Sigmoid colon (tissue), 7 donors: ENCODE measurements around the gene BCL6B. TPM values are rescaled to one million over a fixed set of nuclear protein-coding genes. Genes with fewer than 3 reads are reported as not detected.

Experiments used
- DNase-seq: peaks from one replicate; pipeline ENCODE4 v3.0.0-alpha.2; 2019
- H3K27ac ChIP-seq, 4 donors: fragments of 200-600 bp; sonication (generic); one replicate each; pipeline ENCODE4 v1.5.1; 2016 to 2019; ENCODE audit warnings: mild to moderate bottlenecking in 1 of 4
- H3K27me3 ChIP-seq, 3 donors: fragments of 200-600 bp; sonication (generic); one replicate each; pipeline ENCODE4 v1.5.1; 2019; ENCODE audit warnings: mild to moderate bottlenecking in 1 of 3
- H3K36me3 ChIP-seq, 4 donors: fragments of 200-600 bp; sonication (generic); one replicate each; pipeline ENCODE4 v1.5.1; 2016 to 2019
- H3K4me1 ChIP-seq, 4 donors: fragments of 200-600 bp; sonication (generic); one replicate each; pipeline ENCODE4 v1.5.1; 2017 to 2019
- H3K4me3 ChIP-seq, 4 donors: fragments of 200-600 bp; sonication (generic); one replicate each; pipeline ENCODE4 v1.5.1; 2017 to 2019; ENCODE audit warnings: mild to moderate bottlenecking in 2 of 4, moderate library complexity in 1 of 4
- H3K9me3 ChIP-seq, 4 donors: fragments of 200-600 bp in 3 of 4; sonication (generic) in 3 of 4; one replicate each; pipeline versions ENCODE4 v1.5.1 to v1.6.1; 2013 to 2019
- CTCF ChIP-seq, 4 experiments: fragments of 450-650 bp in 3 of 4; fragments of 200-600 bp in 1 of 4; IDR thresholded peaks; one replicate each; pipeline ENCODE4 v1.5.1; 2016 to 2019; ENCODE audit warnings: antibody characterized with exemption in 4 of 4, mild to moderate bottlenecking in 3 of 4, moderate library complexity in 2 of 4
- EP300 ChIP-seq, 4 donors: sonication (generic); formaldehyde crosslinking; IDR thresholded peaks; one replicate each; pipeline ENCODE4 v1.6.1; 2017; ENCODE audit warnings: antibody characterized with exemption in 4 of 4
- POLR2A ChIP-seq, 2 donors: fragments of 450-650 bp; IDR thresholded peaks; one replicate each; pipeline ENCODE4 v1.6.1; 2016; ENCODE audit warnings: antibody characterized with exemption in 2 of 2, mild to moderate bottlenecking in 2 of 2, moderate library complexity in 2 of 2
- POLR2AphosphoS5 ChIP-seq, 4 donors: sonication (generic); formaldehyde crosslinking; IDR thresholded peaks; one replicate each; pipeline ENCODE4 v1.6.1; 2017; ENCODE audit warnings: antibody characterized with exemption in 4 of 4
- WGBS, 2 donors: extraction: QIAGEN DNeasy Blood & Tissue Kit; methylation state at CpG; one replicate each; pipeline ENCODE4 v1.1.7; 2013; 5-methylcytosine and 5-hydroxymethylcytosine counted together
- intact Hi-C: fragments of 100-400 bp; cut with DNase I; formaldehyde crosslinking; loops from one replicate; pipeline ENCODE4 v1.15.1; 2023
- polyA plus RNA-seq, 3 donors: library from polyadenylated mRNA; stranded (reverse); fragments of 200-250 nt; gene quantifications; one replicate each; pipeline ENCODE4 v1.2.3, GENCODE V29; 2013
- total RNA-seq, 4 donors: library from RNA; depleted of rRNA; stranded (reverse); fragments of >200 nt; gene quantifications; one replicate each; pipeline ENCODE4 v1.1.0, GENCODE V29; 2016
- donor health status: healthy with polysubstance abuse.
- donor health status: Bipolar disorder and iron deficiency.
- donor health status: healthy.

The BCL6B gene
- total and polyA plus RNA-seq, 7 donors, result 0.46 to 3.6 (median 2.6) TPM

GRCh38 chr17:7025245-7025644 lies 2.4 kb downstream of the BCL6B start:
- 95 to 97% methylated on average over 1 of the region's 1 CpG for WGBS, 2 donors
- Histone ChIP-seq H3K36me3 (no peaks in the 10 kb centered on the region), H3K4me1 (peaks cover 0 to 26% (median 24%) of the 10 kb centered on the region in 4 donors), H3K9me3 (no peaks in the 10 kb centered on the region), H3K27me3 (peaks cover 9 to 30% (median 18%) of the 10 kb centered on the region in 3 donors), H3K27ac (no peak overlapping the region), H3K4me3 (no peak overlapping the region)
- DNase-seq, result no peak
- intact Hi-C loops, result no loop called here
- no peak for TF ChIP-seq EP300 (IDR thresholded peaks at IDR 0.05)
- no peak for TF ChIP-seq POLR2AphosphoS5 (IDR thresholded peaks at IDR 0.05)
- no peak for TF ChIP-seq POLR2A (IDR thresholded peaks at IDR 0.05)
- no peak for TF ChIP-seq CTCF (IDR thresholded peaks at IDR 0.05)

GRCh38 chr17:7026471-7027115 lies 3.7 kb downstream of the BCL6B start:
- no peak overlapping the region for H3K27ac ChIP-seq
- no peaks in the 10 kb centered on the region for H3K9me3 ChIP-seq
- 92 to 93% methylated on average over 29 of the region's 29 CpGs for WGBS, 2 donors
- TF ChIP-seq POLR2A (IDR thresholded peaks at IDR 0.05) (no peak), EP300 (IDR thresholded peaks at IDR 0.05) (no peak), CTCF (IDR thresholded peaks at IDR 0.05) (no peak), POLR2AphosphoS5 (IDR thresholded peaks at IDR 0.05) (no peak)
- no peaks in the 10 kb centered on the region for H3K36me3 ChIP-seq
- H3K27me3 ChIP-seq, result peaks cover 9 to 26% (median 18%) of the 10 kb centered on the region in 3 donors
- intact Hi-C loops, result no loop called here
- H3K4me1 ChIP-seq, result peaks cover 0 to 23% (median 18%) of the 10 kb centered on the region in 4 donors
- no peak overlapping the region for H3K4me3 ChIP-seq
- no peak for DNase-seq

- Histone ChIP-seq H3K36me3 (no peaks in the 10 kb centered on the region), H3K27ac (peak overlapping the region in 2 of 4 donors; percentile 2 to 4), H3K4me3 (no peak overlapping the region), H3K4me1 (peaks cover 0 to 15% (median 10%) of the 10 kb centered on the region in 4 donors), H3K27me3 (peaks cover 6 to 19% (median 11%) of the 10 kb centered on the region in 3 donors), H3K9me3 (no peaks in the 10 kb centered on the region)
- intact Hi-C loops, result no loop called here
- TF ChIP-seq CTCF (IDR thresholded peaks at IDR 0.05) (no peak), POLR2A (IDR thresholded peaks at IDR 0.05) (no peak), EP300 (IDR thresholded peaks at IDR 0.05) (no peak), POLR2AphosphoS5 (IDR thresholded peaks at IDR 0.05) (no peak)
- WGBS, 2 donors, result 88 to 89% methylated on average over 13 of the region's 13 CpGs
- no peak for DNase-seq
Measured at GRCh38 chr17:7027335-7027734, 4.5 kb downstream of the BCL6B start.

GRCh38 chr17:7029096-7029495 lies 6.2 kb downstream of the BCL6B start:
- DNase-seq, result no peak
- intact Hi-C loops, result no loop called here
- peak overlapping the region in 2 of 4 donors; percentile 14 to 39 for H3K27ac ChIP-seq
- TF ChIP-seq CTCF (IDR thresholded peaks at IDR 0.05) (no peak), POLR2A (IDR thresholded peaks at IDR 0.05) (no peak), EP300 (IDR thresholded peaks at IDR 0.05) (no peak), POLR2AphosphoS5 (IDR thresholded peaks at IDR 0.05) (no peak)
- H3K36me3 ChIP-seq, result no peaks in the 10 kb centered on the region
- no peak overlapping the region for H3K4me3 ChIP-seq
- H3K27me3 ChIP-seq, result peaks cover 0 to 1% (median 0%) of the 10 kb centered on the region in 3 donors
- H3K9me3 ChIP-seq, result no peaks in the 10 kb centered on the region
- no peaks in the 10 kb centered on the region for H3K4me1 ChIP-seq
- WGBS, 2 donors, result 90 to 91% methylated on average over 3 of the region's 3 CpGs
